Activated naive CD4-positive, alpha-beta T cell treated with anti-CD3 and anti-CD28 coated beads, Interleukin-2, amount 10 ng/mL, durations not matched to agents 7 days and 5 days (primary cell): ENCODE measurements around the gene AFF3.

Experiments used
- CTCF ChIA-PET: fragments of 350-600 bp; sonication (Branson Sonifier 250); formaldehyde crosslinking; loops from one replicate; lab custom pipeline; 2021; ENCODE audit warnings: antibody characterized with exemption; lab: Charles Lee
- DNase-seq: peaks from one replicate; pipeline ENCODE4 v3.0.0-alpha.2; 2020
- H3K27ac Mint-ChIP-seq: one replicate; pipeline ENCODE4 v1.8.0; 2021; ENCODE audit warnings: mild to moderate bottlenecking, moderate library complexity, mixed read lengths
- H3K27me3 Mint-ChIP-seq: one replicate; pipeline ENCODE4 v1.8.0; 2021; ENCODE audit warnings: mild to moderate bottlenecking, mixed read lengths
- H3K36me3 Mint-ChIP-seq: one replicate; pipeline ENCODE4 v1.8.0; 2021; ENCODE audit warnings: mixed read lengths
- H3K4me1 Mint-ChIP-seq: one replicate; pipeline ENCODE4 v1.8.0; 2021; ENCODE audit warnings: mixed read lengths
- H3K4me3 Mint-ChIP-seq: one replicate; pipeline ENCODE4 v1.8.0; 2021; ENCODE audit warnings: mild to moderate bottlenecking, moderate library complexity, mixed read lengths
- H3K9me3 Mint-ChIP-seq: one replicate; pipeline ENCODE4 v1.8.0; 2021; ENCODE audit warnings: mixed read lengths

The AFF3 gene

GRCh38 chr2:99867770-99868169 lies 274.6 kb downstream of the AFF3 start:
- no peak for DNase-seq
- peaks cover 2% of the 10 kb centered on the region for H3K4me1 Mint-ChIP-seq
- CTCF ChIA-PET, result no interaction called here

GRCh38 chr2:99865818-99866676 lies 276.3 kb downstream of the AFF3 start:
- H3K27ac Mint-ChIP-seq, result no peak overlapping the region
- H3K27me3 Mint-ChIP-seq, result peaks cover 4% of the 10 kb centered on the region

More at GRCh38 chr2:99867770-99868169, 274.6 kb downstream of the AFF3 start:
- Mint-ChIP-seq H3K27me3 (peaks cover 4% of the 10 kb centered on the region), H3K4me3 (no peak overlapping the region), H3K9me3 (no peaks in the 10 kb centered on the region), H3K36me3 (no peaks in the 10 kb centered on the region), H3K27ac (no peak overlapping the region)

GRCh38 chr2:99864561-99865553 lies 277.5 kb downstream of the AFF3 start:
- CTCF ChIA-PET, result interaction anchor here (1.3 kb wide), 1 partner anchor 516 kb away, joined by 3 read pairs; no protein-coding TSS in a partner anchor
- no peaks in the 10 kb centered on the region for H3K36me3 Mint-ChIP-seq
- H3K27ac Mint-ChIP-seq, result no peak overlapping the region
- H3K9me3 Mint-ChIP-seq, result no peaks in the 10 kb centered on the region
- no peak overlapping the region for H3K4me3 Mint-ChIP-seq
- H3K27me3 Mint-ChIP-seq, result peaks cover 4% of the 10 kb centered on the region
- no peak for DNase-seq
- peaks cover 23% of the 10 kb centered on the region for H3K4me1 Mint-ChIP-seq

More at GRCh38 chr2:99865818-99866676, 276.3 kb downstream of the AFF3 start:
- Mint-ChIP-seq H3K4me3 (no peak overlapping the region), H3K9me3 (no peaks in the 10 kb centered on the region), H3K4me1 (peaks cover 19% of the 10 kb centered on the region), H3K36me3 (no peaks in the 10 kb centered on the region)
- DNase-seq, result no peak
- CTCF ChIA-PET, result interaction anchor here (1.3 kb wide), 1 partner anchor 515 kb away, joined by 3 read pairs; no protein-coding TSS in a partner anchor

GRCh38 chr2:99863903-99864270 lies 278.5 kb downstream of the AFF3 start:
- peaks cover 23% of the 10 kb centered on the region for H3K4me1 Mint-ChIP-seq
- no peak for DNase-seq
- CTCF ChIA-PET, result no interaction called here
- no peak overlapping the region for H3K27ac Mint-ChIP-seq
- peaks cover 4% of the 10 kb centered on the region for H3K27me3 Mint-ChIP-seq
- no peak overlapping the region for H3K4me3 Mint-ChIP-seq
- no peaks in the 10 kb centered on the region for H3K36me3 Mint-ChIP-seq
- H3K9me3 Mint-ChIP-seq, result no peaks in the 10 kb centered on the region

GRCh38 chr2:99863236-99863902 lies 279.0 kb downstream of the AFF3 start:
- Mint-ChIP-seq H3K27ac (no peak overlapping the region), H3K4me1 (peaks cover 23% of the 10 kb centered on the region), H3K9me3 (no peaks in the 10 kb centered on the region), H3K27me3 (peaks cover 4% of the 10 kb centered on the region), H3K4me3 (no peak overlapping the region), H3K36me3 (no peaks in the 10 kb centered on the region)
- no peak for DNase-seq
- CTCF ChIA-PET, result no interaction called here

GRCh38 chr2:99862566-99862965 lies 279.8 kb downstream of the AFF3 start:
- H3K4me1 Mint-ChIP-seq, result peaks cover 23% of the 10 kb centered on the region
- H3K36me3 Mint-ChIP-seq, result no peaks in the 10 kb centered on the region
- peaks cover 1% of the 10 kb centered on the region for H3K27me3 Mint-ChIP-seq
- CTCF ChIA-PET, result no interaction called here
- no peak overlapping the region for H3K4me3 Mint-ChIP-seq
- no peak for DNase-seq
- H3K27ac Mint-ChIP-seq, result no peak overlapping the region
- no peaks in the 10 kb centered on the region for H3K9me3 Mint-ChIP-seq

- Mint-ChIP-seq H3K36me3 (no peaks in the 10 kb centered on the region), H3K27me3 (no peaks in the 10 kb centered on the region), H3K4me1 (peaks cover 23% of the 10 kb centered on the region), H3K27ac (no peak overlapping the region), H3K4me3 (no peak overlapping the region), H3K9me3 (no peaks in the 10 kb centered on the region)
- no peak for DNase-seq
- CTCF ChIA-PET, result no interaction called here
These were observed 281.0 kb downstream of the AFF3 start for GRCh38 chr2:99861376-99861760.

- Mint-ChIP-seq H3K9me3 (no peaks in the 10 kb centered on the region), H3K4me3 (no peak overlapping the region), H3K4me1 (peaks cover 23% of the 10 kb centered on the region), H3K27me3 (no peaks in the 10 kb centered on the region), H3K36me3 (no peaks in the 10 kb centered on the region), H3K27ac (no peak overlapping the region)
- DNase-seq, result no peak
- CTCF ChIA-PET, result no interaction called here
These were observed 281.5 kb downstream of the AFF3 start for GRCh38 chr2:99860720-99861375.

- no peaks in the 10 kb centered on the region for H3K36me3 Mint-ChIP-seq
- DNase-seq, result no peak
- H3K27me3 Mint-ChIP-seq, result no peaks in the 10 kb centered on the region
- no peak overlapping the region for H3K27ac Mint-ChIP-seq
- H3K4me3 Mint-ChIP-seq, result no peak overlapping the region
- no peaks in the 10 kb centered on the region for H3K9me3 Mint-ChIP-seq
- CTCF ChIA-PET, result no interaction called here
- peaks cover 23% of the 10 kb centered on the region for H3K4me1 Mint-ChIP-seq
These were observed 283.3 kb downstream of the AFF3 start for GRCh38 chr2:99858951-99859596.

GRCh38 chr2:99857867-99858444 lies 284.4 kb downstream of the AFF3 start:
- Mint-ChIP-seq H3K9me3 (no peaks in the 10 kb centered on the region), H3K27ac (no peak overlapping the region), H3K27me3 (no peaks in the 10 kb centered on the region), H3K4me1 (peaks cover 22% of the 10 kb centered on the region), H3K4me3 (no peak overlapping the region), H3K36me3 (no peaks in the 10 kb centered on the region)
- no peak for DNase-seq
- CTCF ChIA-PET, result no interaction called here

GRCh38 chr2:99857372-99857771 lies 285.0 kb downstream of the AFF3 start:
- H3K4me1 Mint-ChIP-seq, result peaks cover 18% of the 10 kb centered on the region
- no peaks in the 10 kb centered on the region for H3K9me3 Mint-ChIP-seq
- no peak overlapping the region for H3K27ac Mint-ChIP-seq
- CTCF ChIA-PET, result no interaction called here
- no peak for DNase-seq
- no peaks in the 10 kb centered on the region for H3K36me3 Mint-ChIP-seq
- no peaks in the 10 kb centered on the region for H3K27me3 Mint-ChIP-seq
- no peak overlapping the region for H3K4me3 Mint-ChIP-seq

- H3K9me3 Mint-ChIP-seq, result no peaks in the 10 kb centered on the region
- H3K36me3 Mint-ChIP-seq, result no peaks in the 10 kb centered on the region
- peaks cover 5% of the 10 kb centered on the region for H3K4me1 Mint-ChIP-seq
- no peak overlapping the region for H3K4me3 Mint-ChIP-seq
- DNase-seq, result no peak
- H3K27ac Mint-ChIP-seq, result no peak overlapping the region
- CTCF ChIA-PET, result no interaction called here
- no peaks in the 10 kb centered on the region for H3K27me3 Mint-ChIP-seq
These were observed 286.3 kb downstream of the AFF3 start for GRCh38 chr2:99856119-99856518.

GRCh38 chr2:99854236-99854852 lies 288.0 kb downstream of the AFF3 start:
- Mint-ChIP-seq H3K36me3 (no peaks in the 10 kb centered on the region), H3K27ac (no peak overlapping the region), H3K9me3 (no peaks in the 10 kb centered on the region), H3K27me3 (no peaks in the 10 kb centered on the region), H3K4me1 (no peaks in the 10 kb centered on the region), H3K4me3 (no peak overlapping the region)
- CTCF ChIA-PET, result no interaction called here
- DNase-seq, result no peak
